HG03060 (cell line): Measurements from ENCODE around the gene PLPP2.
"Not testable (repeated sequence)": the region's sequence is repeated elsewhere in the genome, so short reads cannot be mapped to it uniquely, and the experiment has no call there.

Source experiments
- ATAC-seq: cut with Tn5 transposase; IDR thresholded peaks from one replicate; pipeline ENCODE4 v1.9.1; 2021; ENCODE audit warnings: low read depth, moderate number of reproducible peaks; ENCODE audit not compliant: unreplicated experiment

The PLPP2 gene

GRCh38 chr19:277131-277530 is 14.1 kb downstream of the PLPP2 start:
- no peak for ATAC-seq

DNA sequence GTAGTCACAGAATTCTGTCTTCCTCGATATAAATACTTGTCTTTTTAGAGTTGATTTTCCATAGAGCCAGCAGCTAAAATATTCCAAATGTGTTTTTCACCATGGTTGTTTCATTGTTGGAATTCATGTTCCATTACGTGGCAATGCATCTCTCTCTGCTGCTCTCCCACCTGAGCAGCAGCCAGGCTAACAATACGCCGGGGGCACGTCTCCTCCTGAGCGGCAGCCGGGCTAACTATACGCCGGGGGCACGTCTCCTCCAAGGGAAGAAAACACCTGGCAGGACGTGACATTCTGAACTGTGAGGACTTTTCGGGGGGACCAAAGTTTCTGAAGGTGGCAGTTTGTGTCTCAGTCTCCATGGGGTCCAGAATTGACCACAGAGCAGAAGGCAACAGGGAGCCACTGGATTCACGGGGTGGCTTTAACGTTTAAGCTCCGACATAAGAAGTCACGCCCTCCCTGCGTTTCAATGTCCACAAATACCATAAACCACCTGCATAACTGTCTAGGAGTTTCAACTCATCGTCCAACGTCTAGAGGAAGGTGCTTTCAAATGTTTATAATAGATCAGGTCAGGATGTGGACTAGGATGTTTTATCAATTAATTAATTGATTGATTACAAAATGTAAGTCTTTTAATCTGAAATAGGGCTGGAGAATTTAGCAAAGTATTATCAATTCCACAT is 15.1 kb downstream of the PLPP2 start:
- no peak for ATAC-seq

DNA sequence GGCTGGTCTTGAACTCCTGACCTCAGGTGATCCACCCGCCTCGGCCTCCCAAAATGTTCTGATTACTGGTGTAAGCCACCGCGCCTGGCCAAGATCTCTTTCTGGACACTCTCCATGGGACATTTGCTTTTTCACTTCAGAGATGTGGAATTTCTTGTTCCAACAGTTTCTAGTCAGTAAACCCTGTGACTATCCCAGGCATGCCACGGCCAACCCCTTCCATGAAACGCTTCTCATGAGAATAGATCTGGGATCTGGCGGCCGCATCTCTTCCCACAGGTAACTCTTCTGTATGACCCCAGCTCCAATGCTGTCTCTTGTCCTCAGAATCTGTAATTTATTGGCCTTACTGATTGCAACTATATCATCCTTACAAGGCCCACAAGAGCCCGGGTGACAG is 16.2 kb downstream of the PLPP2 start:
- no peak for ATAC-seq

DNA sequence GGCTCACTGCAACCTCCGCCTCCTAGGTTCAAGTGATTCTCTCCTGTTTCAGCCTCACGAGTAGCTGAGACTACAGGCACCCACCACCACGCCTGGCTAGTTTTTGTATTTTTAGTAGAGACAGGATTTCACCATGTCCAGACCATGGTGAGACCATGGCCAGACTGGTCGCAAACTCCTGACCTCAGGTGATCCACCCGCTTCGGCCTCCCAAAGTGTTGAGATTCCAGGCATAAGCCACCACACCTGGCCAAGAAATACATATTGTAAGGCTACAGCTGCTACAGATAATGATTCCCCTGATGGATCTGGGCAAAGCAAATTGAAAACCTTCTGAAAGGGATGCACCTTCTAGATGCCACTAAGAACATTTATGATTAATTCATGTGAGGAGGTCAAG is 17.8 kb downstream of the PLPP2 start:
- no peak for ATAC-seq

GRCh38 chr19:271856-272255 is 19.3 kb downstream of the PLPP2 start:
- no peak for ATAC-seq

- not testable (repeated sequence) for ATAC-seq
Measured at GRCh38 chr19:270766-271318, 20.4 kb downstream of the PLPP2 start.

- no peak for ATAC-seq
Measured at GRCh38 chr19:269241-269640, 22.0 kb downstream of the PLPP2 start.

DNA sequence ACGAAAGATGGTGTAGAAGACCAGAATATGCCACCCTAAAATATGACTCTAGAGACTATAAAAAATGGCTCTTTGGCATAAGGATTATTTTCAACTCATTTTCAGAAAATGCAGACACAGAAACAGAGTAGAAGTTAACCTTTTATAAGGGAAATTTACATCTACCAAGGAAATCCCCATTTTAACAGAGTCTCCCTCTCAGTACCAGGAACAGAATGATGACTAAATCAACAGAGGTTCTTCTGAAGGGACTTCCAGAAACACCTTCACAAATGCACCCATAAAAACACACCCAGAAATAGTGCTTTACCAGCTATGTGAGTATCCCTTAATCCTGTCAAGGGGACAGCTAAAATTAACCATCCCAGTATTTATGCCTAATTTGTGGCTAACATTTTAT is 29.1 kb downstream of the PLPP2 start:
- ATAC-seq, result no peak

DNA sequence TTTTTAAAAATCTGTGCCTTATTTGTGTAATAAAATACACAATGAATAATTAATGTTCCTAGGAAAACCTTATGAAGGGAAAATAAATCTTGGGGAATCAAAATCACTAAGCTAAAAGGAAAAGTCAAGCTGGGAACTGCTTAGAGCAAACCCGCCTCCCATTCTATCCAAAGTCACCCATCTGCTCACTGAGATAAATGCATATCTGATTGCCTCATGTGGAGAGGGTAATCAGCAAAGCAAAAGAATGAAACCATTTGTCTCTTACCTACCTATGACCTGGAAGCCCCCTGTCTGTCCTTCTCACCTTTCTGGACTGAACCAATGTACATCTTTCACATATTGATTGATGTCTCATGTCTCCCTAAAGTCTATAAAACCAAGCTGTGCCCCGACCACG is 34.4 kb downstream of the PLPP2 start:
- not testable (repeated sequence) for ATAC-seq

DNA sequence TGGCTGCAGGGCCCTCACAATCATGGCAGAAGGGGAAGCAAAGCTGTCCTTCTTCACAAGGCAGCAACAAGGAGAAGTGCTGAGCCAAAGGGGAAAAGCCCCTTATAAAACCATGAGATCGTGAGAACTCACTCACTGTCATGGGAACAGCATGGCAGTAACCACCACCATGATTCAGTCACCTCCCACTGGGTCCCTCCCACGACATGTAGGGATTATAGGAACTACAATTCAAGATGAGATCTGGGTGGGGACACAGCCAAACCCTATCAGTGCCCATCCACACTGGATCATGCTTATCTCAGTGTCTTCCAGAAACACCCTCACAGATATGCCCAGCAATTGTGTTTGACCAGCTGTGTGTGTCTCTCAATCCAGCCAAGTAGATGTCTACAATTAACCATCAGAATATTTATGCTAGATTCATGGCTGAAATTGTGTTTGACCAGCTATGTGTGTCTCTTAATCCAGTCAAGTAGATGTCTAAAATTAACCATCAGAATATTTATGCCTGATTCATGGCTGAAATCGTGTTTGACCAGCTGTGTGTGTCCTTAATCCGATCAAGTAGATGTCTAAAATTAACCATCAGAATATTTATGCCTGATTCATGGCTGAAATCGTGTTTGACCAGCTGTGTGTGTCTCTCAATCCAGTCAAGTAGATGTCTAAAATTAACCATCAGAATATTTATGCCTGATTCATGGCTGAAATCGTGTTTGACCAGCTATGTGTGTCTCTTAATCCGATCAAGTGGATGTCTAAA is 38.6 kb downstream of the PLPP2 start:
- not testable (repeated sequence) for ATAC-seq

GRCh38 chr19:246551-246950 is 44.7 kb downstream of the PLPP2 start:
- no peak for ATAC-seq

- not testable (repeated sequence) for ATAC-seq
Measured at GRCh38 chr19:245900-246299, 45.3 kb downstream of the PLPP2 start.

DNA sequence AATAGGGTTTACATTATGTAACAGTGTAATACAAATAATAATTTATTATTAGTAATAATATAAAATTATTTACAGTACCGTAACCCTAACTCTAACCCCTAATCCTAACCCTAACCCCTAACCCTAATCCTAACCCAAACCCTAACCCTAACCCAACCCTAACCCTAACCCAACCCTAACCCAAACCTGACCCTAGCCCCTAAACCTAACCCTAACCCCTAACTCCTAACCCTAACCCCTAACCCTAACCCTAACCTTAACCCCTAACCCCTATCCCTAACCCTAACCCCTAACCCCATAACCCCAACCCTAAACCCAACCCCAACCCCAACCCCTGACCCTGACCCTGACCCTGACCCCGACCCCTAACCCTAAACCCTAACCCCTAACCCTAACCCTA is 45.7 kb downstream of the PLPP2 start:
- no peak for ATAC-seq
